GM19397 (cell line): Measurements from ENCODE around the gene SH3BP5.
A peak's percentile ranks its signal among the peaks of the same experiment; 100 is the strongest.

Source experiments
- ATAC-seq: cut with Tn5 transposase; IDR thresholded peaks from one replicate; pipeline ENCODE4 v1.9.1; 2021; ENCODE audit warnings: mild to moderate bottlenecking, moderate library complexity; ENCODE audit not compliant: unreplicated experiment

Gene SH3BP5

GRCh38 chr3:15347063-15347736 is 14.8 kb upstream of the SH3BP5 start:
- no peak for ATAC-seq

GRCh38 chr3:15346516-15346915 is 14.1 kb upstream of the SH3BP5 start:
- no peak for ATAC-seq

GRCh38 chr3:15345608-15346137 is 13.3 kb upstream of the SH3BP5 start:
- ATAC-seq: peak; percentile 90

GRCh38 chr3:15345066-15345607 is 12.8 kb upstream of the SH3BP5 start:
- no peak for ATAC-seq

GRCh38 chr3:15342945-15343344 is 10.6 kb upstream of the SH3BP5 start:
- no peak for ATAC-seq

- ATAC-seq: no peak
Measured at GRCh38 chr3:15342246-15342645, 9.9 kb upstream of the SH3BP5 start.

- no peak for ATAC-seq
Measured at GRCh38 chr3:15341030-15341726, 8.8 kb upstream of the SH3BP5 start.

GRCh38 chr3:15339786-15340215 is 7.4 kb upstream of the SH3BP5 start:
- no peak for ATAC-seq

GRCh38 chr3:15339001-15339400 is 6.6 kb upstream of the SH3BP5 start:
- ATAC-seq: no peak

- ATAC-seq: no peak
Measured at GRCh38 chr3:15337963-15338362, 5.6 kb upstream of the SH3BP5 start.

- ATAC-seq: no peak
Measured at GRCh38 chr3:15336057-15336456, 3.7 kb upstream of the SH3BP5 start.

- ATAC-seq: no peak
Measured at GRCh38 chr3:15333956-15334263, 1.5 kb upstream of the SH3BP5 start.

- no peak for ATAC-seq
Measured at GRCh38 chr3:15333099-15333955, 941 bp upstream of the SH3BP5 start.

GRCh38 chr3:15331606-15332404 is 581 bp downstream of the SH3BP5 start:
- peak; percentile 24 for ATAC-seq

- no peak for ATAC-seq
Measured at GRCh38 chr3:15331072-15331605, 1.2 kb downstream of the SH3BP5 start.

- ATAC-seq: no peak
Measured at GRCh38 chr3:15330031-15330596, 2.3 kb downstream of the SH3BP5 start.

GRCh38 chr3:15329046-15330005 is 3.1 kb downstream of the SH3BP5 start:
- no peak for ATAC-seq

- ATAC-seq: no peak
Measured at GRCh38 chr3:15327941-15328340, 4.4 kb downstream of the SH3BP5 start.

- no peak for ATAC-seq
Measured at GRCh38 chr3:15326673-15327072, 5.7 kb downstream of the SH3BP5 start.
